ENCODE data around the gene IDH1.
"Not testable (repeated sequence)": the region's sequence is repeated elsewhere in the genome, so short reads cannot be mapped to it uniquely, and the experiment has no call there.

The IDH1 gene

GRCh38 chr2:208268156-208268952 is 13.5 kb upstream of the IDH1 start:
- Histone ChIP-seq H3K9ac (ENCODE audit: low read depth, low read length) (peak overlapping the region; percentile 66), H3K4me1 (ENCODE audit: insufficient read depth, low read length) (0 out of 2 replicates have a peak, but pooled peaks cover 3% of the 10 kb centered on the region), H3K36me3 (ENCODE audit: insufficient read depth, low read length) (peaks cover 9% of the 10 kb centered on the region; the same call in 1 of the 2 replicates), H3K9me3 (ENCODE audit: control insufficient read depth, insufficient read depth, low read length) (no peaks in the 10 kb centered on the region)

- H3K9me3 ChIP-seq (ENCODE audit: control insufficient read depth, insufficient read depth, low read length); H3K36me3 ChIP-seq (ENCODE audit: insufficient read depth, low read length); H3K4me1 ChIP-seq (ENCODE audit: insufficient read depth, low read length): not testable (repeated sequence)
- peak overlapping the region; percentile 66 for H3K9ac ChIP-seq (ENCODE audit: low read depth, low read length)
These were observed 12.7 kb upstream of the IDH1 start for GRCh38 chr2:208267526-208267925.

DNA sequence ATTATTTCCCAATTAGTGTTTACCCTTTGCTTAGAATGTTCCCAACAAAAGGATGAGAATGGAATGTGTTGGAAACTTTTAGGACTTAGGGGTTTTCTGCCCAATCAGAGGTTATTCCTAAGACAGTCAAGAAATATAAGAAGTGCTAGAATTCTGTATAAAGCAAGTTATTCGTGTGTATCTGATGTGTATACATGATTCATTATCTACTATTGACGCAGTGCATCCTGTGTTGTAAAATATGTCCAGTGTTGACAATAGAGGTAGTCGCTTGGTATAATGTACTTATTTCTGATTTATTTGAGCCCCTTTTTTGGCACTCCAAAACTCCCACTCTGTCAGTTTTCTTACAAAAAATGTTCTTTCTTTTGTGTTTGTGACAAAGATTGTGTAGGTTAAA is 12.1 kb upstream of the IDH1 start:
- no peaks in the 10 kb centered on the region for H3K9me3 ChIP-seq (ENCODE audit: control insufficient read depth, insufficient read depth, low read length)
- peak overlapping the region; percentile 66 for H3K9ac ChIP-seq (ENCODE audit: low read depth, low read length)
- H3K4me1 ChIP-seq (ENCODE audit: insufficient read depth, low read length), result 0 out of 2 replicates have a peak, but pooled peaks cover 3% of the 10 kb centered on the region
- H3K36me3 ChIP-seq (ENCODE audit: insufficient read depth, low read length), result peaks cover 5% of the 10 kb centered on the region; the same call in 1 of the 2 replicates

DNA sequence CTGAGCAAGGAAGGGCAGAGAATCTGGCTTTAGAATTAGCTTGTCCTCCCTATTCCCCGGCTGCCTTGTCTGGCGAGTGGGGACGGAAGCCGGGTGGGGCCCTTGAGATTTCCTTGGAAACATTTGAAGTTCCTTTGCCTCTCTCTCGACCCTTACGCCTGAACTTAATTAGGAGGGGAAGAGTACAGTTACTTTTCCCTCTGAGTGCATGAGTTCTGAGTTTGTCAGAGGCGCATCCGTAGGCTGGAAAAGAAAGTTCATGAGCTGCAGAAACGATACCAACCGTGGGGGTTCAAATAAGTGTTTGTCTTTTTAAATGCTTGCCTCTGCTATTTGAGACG is 11.7 kb upstream of the IDH1 start:
- H3K9ac ChIP-seq (ENCODE audit: low read depth, low read length), result peak overlapping the region; percentile 66
- 0 out of 2 replicates have a peak, but pooled peaks cover 3% of the 10 kb centered on the region for H3K4me1 ChIP-seq (ENCODE audit: insufficient read depth, low read length)
- no peaks in the 10 kb centered on the region for H3K9me3 ChIP-seq (ENCODE audit: control insufficient read depth, insufficient read depth, low read length)
- H3K36me3 ChIP-seq (ENCODE audit: insufficient read depth, low read length), result peaks cover 3% of the 10 kb centered on the region; the same call in 1 of the 2 replicates

DNA sequence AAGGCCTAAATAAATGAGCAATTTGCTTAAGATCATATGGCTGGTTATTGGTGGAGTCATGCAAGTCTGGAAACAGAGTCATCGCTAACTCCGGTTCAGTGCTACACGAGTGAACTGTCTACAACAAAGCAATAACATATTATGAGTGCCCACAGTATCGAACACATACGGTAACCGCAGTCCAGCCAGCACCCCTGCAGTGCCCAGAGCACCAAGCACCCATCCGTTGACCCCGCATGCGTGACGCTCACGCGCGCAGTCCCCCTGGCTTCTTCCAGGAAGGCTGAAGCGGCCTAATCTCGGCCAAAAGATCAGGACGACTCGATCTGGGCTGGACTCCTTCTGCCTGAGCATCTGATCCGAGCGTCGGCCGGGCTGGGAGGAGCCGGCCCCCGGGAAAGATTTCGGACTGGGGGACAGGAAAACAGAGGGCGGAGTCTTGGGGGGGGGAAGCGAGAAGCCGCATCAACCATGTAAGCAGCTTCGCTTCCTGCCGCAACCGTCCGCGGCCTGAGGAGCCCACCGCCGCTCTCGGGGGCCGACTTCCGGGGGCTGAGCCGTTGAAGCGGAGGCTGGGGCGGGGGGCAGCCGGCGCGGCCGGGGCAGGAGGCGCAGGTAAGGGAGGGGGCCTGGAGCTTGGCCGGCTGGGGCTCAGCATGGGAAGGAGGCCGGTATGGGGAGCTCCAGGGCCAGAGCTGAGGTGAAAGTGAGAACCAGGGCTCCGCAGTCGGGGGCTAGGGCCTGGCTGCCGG is 11.1 kb upstream of the IDH1 start, which contains the start of gene PIKFYVE:
TSS of gene PIKFYVE (plus strand) at position 455 of the 752 bp plus-strand sequence. CDS start 5,265 bp downstream, outside the sequence.
- Histone ChIP-seq H3K36me3 (ENCODE audit: insufficient read depth, low read length) (no peaks in the 10 kb centered on the region), H3K9me3 (ENCODE audit: control insufficient read depth, insufficient read depth, low read length) (no peaks in the 10 kb centered on the region), H3K9ac (ENCODE audit: low read depth, low read length) (peak within 1 kb of the TSS; percentile 66), H3K4me1 (ENCODE audit: insufficient read depth, low read length) (0 out of 2 replicates have a peak, but pooled peaks cover 3% of the 10 kb centered on the region)

DNA sequence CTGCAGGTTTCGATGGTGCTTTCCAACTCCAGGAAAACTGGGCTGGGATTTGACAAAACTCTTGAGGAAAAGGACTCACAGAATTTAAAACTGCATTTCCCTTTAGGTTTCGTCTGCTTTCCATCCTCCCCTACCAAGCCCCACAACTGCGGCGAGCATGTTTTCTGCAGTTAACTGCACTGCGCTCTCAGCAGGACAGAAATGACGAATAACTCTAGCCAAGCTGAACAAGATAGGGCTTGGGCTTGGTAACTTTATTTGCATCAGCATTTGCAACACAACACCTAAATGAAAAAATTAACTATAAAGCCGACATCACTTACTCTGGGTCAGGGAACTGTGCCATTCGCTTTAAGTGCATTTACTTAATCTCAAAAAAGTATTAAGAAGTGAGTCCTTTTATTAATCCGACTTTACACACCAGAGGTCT is 10.5 kb upstream of the IDH1 start:
- 0 out of 2 replicates have a peak, but pooled peaks cover 3% of the 10 kb centered on the region for H3K4me1 ChIP-seq (ENCODE audit: insufficient read depth, low read length)
- no peaks in the 10 kb centered on the region for H3K9me3 ChIP-seq (ENCODE audit: control insufficient read depth, insufficient read depth, low read length)
- no peaks in the 10 kb centered on the region for H3K36me3 ChIP-seq (ENCODE audit: insufficient read depth, low read length)
- H3K9ac ChIP-seq (ENCODE audit: low read depth, low read length), result peak overlapping the region; percentile 66

DNA sequence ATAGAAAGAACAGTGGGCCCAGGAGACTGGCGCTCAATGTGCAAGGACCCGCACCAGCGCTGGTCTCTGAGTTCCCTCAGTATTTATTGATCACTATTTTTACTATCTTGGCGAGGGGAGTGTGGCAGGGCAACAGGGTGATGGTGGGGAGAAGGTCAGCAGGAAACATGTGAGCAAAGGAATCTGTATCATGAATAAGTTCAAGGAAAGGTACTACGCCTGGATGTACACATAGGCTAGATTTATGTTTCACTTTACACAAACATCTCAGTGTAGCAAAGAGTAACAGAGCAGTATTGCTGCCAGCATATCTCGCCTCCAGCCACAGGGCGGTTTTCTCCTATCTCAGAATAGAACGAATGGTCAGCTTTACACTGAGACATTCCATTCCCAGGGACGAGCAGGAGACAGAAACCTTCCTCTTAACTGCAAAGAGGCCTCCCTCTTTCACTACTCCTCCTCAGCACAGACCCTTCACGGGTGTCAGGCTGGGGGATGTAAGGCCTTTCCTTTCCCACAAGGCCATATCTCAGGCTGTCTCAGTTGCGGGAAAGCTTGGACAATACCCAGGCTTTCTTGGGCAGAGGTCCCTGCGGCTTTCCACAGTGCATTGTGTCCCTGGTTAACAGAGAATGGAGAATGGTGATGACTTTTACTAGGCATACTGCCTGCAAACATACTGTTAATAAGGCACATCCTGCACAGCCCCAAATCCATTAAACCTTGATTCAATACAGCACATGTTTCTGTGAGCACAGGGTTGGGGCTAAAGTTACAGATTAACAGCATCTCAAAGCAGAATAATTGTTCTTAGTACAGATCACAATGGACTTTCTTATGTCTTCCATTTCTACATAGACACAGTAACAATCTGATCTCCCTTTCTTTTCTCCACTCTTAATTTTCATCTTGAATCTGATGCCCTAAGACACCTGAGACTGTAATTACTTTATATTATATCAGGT is 2.3 kb upstream of the IDH1 start:
- not testable (repeated sequence) for H3K36me3 ChIP-seq (ENCODE audit: insufficient read depth, low read length); H3K4me1 ChIP-seq (ENCODE audit: insufficient read depth, low read length); H3K9me3 ChIP-seq (ENCODE audit: control insufficient read depth, insufficient read depth, low read length); H3K9ac ChIP-seq (ENCODE audit: low read depth, low read length)

DNA sequence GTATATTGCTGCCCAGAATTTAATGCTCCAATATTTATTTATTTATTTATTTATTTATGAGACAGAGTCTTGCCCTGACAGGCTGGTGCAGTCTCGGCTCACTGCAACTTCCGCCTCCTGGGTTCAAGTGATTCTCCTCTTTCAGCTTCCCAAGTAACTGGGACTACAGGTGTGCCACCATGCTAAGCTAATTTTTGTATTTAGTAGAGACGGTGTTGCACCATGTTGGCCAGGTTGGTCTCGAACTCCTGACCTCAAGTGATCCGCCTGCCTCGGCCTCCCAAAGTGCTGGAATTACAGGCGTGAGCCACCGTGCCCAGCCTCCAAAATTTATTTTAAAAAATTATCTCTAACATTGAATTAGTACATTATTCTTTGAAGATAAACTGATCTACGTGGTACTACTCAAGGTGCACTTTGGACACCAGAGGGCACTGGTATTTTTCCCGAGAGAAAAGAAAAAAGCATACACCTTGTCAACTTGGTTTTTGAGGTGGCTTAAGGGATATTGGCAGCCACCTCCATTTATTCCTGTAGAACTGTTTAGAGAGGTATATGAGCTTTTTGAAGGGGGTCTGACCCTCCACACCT is 1.4 kb upstream of the IDH1 start:
- H3K4me1 ChIP-seq (ENCODE audit: insufficient read depth, low read length), result peaks cover 8% of the 10 kb centered on the region
- H3K9ac ChIP-seq (ENCODE audit: low read depth, low read length), result no peak overlapping the region
- peaks cover 12% of the 10 kb centered on the region for H3K36me3 ChIP-seq (ENCODE audit: insufficient read depth, low read length)
- no peaks in the 10 kb centered on the region for H3K9me3 ChIP-seq (ENCODE audit: control insufficient read depth, insufficient read depth, low read length)

GRCh38 chr2:208255557-208256106 is 761 bp upstream of the IDH1 start:
- peaks cover 12% of the 10 kb centered on the region for H3K36me3 ChIP-seq (ENCODE audit: insufficient read depth, low read length)
- peaks cover 8% of the 10 kb centered on the region for H3K4me1 ChIP-seq (ENCODE audit: insufficient read depth, low read length)
- H3K9ac ChIP-seq (ENCODE audit: low read depth, low read length), result peak overlapping the region; percentile 77
- no peaks in the 10 kb centered on the region for H3K9me3 ChIP-seq (ENCODE audit: control insufficient read depth, insufficient read depth, low read length)

GRCh38 chr2:208254118-208254870 is 577 bp downstream of the IDH1 start:
- peaks cover 8% of the 10 kb centered on the region for H3K4me1 ChIP-seq (ENCODE audit: insufficient read depth, low read length)

GRCh38 chr2:208253600-208254117 is 1.2 kb downstream of the IDH1 start:
- Histone ChIP-seq H3K9ac (ENCODE audit: low read depth, low read length) (peak overlapping the region; percentile 98), H3K36me3 (ENCODE audit: insufficient read depth, low read length) (peaks cover 12% of the 10 kb centered on the region), H3K4me1 (ENCODE audit: insufficient read depth, low read length) (peaks cover 8% of the 10 kb centered on the region), H3K9me3 (ENCODE audit: control insufficient read depth, insufficient read depth, low read length) (no peaks in the 10 kb centered on the region)

More at GRCh38 chr2:208254118-208254870, 577 bp downstream of the IDH1 start:
- peak overlapping the region; percentile 98 for H3K9ac ChIP-seq (ENCODE audit: low read depth, low read length)
- no peaks in the 10 kb centered on the region for H3K9me3 ChIP-seq (ENCODE audit: control insufficient read depth, insufficient read depth, low read length)
- H3K36me3 ChIP-seq (ENCODE audit: insufficient read depth, low read length), result peaks cover 12% of the 10 kb centered on the region

GRCh38 chr2:208252716-208253492 is 2.0 kb downstream of the IDH1 start:
- H3K4me1 ChIP-seq (ENCODE audit: insufficient read depth, low read length), result peaks cover 8% of the 10 kb centered on the region
- peaks cover 18% of the 10 kb centered on the region for H3K36me3 ChIP-seq (ENCODE audit: insufficient read depth, low read length)
- peak overlapping the region; percentile 98; the same call in 1 of the 2 replicates for H3K9ac ChIP-seq (ENCODE audit: low read depth, low read length)
- H3K9me3 ChIP-seq (ENCODE audit: control insufficient read depth, insufficient read depth, low read length), result no peaks in the 10 kb centered on the region
